H1 (cell line): Measurements from ENCODE around the gene SLC15A3. TPM values are rescaled to one million over a fixed set of nuclear protein-coding genes. Genes with fewer than 3 reads are reported as not detected.

Source experiments
- CTCF ChIA-PET: fragments of 300-600 bp; sonication (Branson Sonifier 250); formaldehyde crosslinking; loops from one replicate; lab custom pipeline; 2021; ENCODE audit not compliant: partially characterized antibody; lab: Charles Lee
- POLR2A ChIA-PET: fragments of 300-600 bp; sonication (Branson Sonifier 250); formaldehyde crosslinking; loops from one replicate; lab custom pipeline; 2021; ENCODE audit warnings: inconsistent platforms; ENCODE audit not compliant: partially characterized antibody; lab: Charles Lee
- DNase-seq, 2 experiments: peaks; one replicate each; pipeline versions ENCODE4 v3.0.0 to v3.0.0-alpha.2; 2010 to 2022; ENCODE audit warnings: low spot score in 2 of 2, low read depth in 1 of 2, mixed read lengths in 1 of 2
- FAIRE-seq: peaks from 2 replicates; lab custom pipeline; 2011; peaks lifted over from hg19 to GRCh38; lab: Jason Lieb, UNC
- H2AFZ ChIP-seq: 2 replicates; pipeline ENCODE4 v1.8.1; 2012; ENCODE audit warnings: low read length, inconsistent platforms
- H2AK5ac ChIP-seq: 2 replicates; pipeline ENCODE4 v1.6.1; 2013; ENCODE audit warnings: low read depth, low read length
- H2BK120ac ChIP-seq: replicated peaks from 2 replicates; pipeline ENCODE3; 2013; ENCODE audit warnings: low read depth, low read length, inconsistent platforms
- H2BK12ac ChIP-seq: 2 replicates; pipeline ENCODE4 v1.6.1; 2013; ENCODE audit warnings: low read depth, low read length
- H2BK15ac ChIP-seq: 2 replicates; pipeline ENCODE4 v1.6.1; 2013; ENCODE audit warnings: low read length
- H2BK20ac ChIP-seq: 2 replicates; pipeline ENCODE4 v1.6.1; 2013; ENCODE audit warnings: low read length
- H2BK5ac ChIP-seq: 2 replicates; pipeline ENCODE4 v1.6.1; 2013; ENCODE audit warnings: low read depth, low read length
- H3K14ac ChIP-seq: 2 replicates; pipeline ENCODE4 v1.6.1; 2013; ENCODE audit warnings: inconsistent platforms; ENCODE audit not compliant: insufficient read length
- H3K18ac ChIP-seq: 2 replicates; pipeline ENCODE4 v1.6.1; 2013; ENCODE audit warnings: low read length; ENCODE audit errors: extremely low read depth
- H3K23ac ChIP-seq: 2 replicates; pipeline ENCODE4 v1.6.1; 2013; ENCODE audit warnings: inconsistent platforms; ENCODE audit not compliant: insufficient read length
- H3K23me2 ChIP-seq: 2 replicates; pipeline ENCODE4 v1.6.1; 2013; ENCODE audit warnings: low read depth, low read length
- H3K27ac ChIP-seq: 2 replicates; pipeline ENCODE4 v1.6.1; 2011; ENCODE audit warnings: low read depth, low read length, inconsistent platforms
- H3K27me3 ChIP-seq, 4 experiments: replicated peaks in 1 of 4; 1 replicate in 1 of 4; 2 replicates in 3 of 4; pipeline versions ENCODE4 v1.6.1 to v1.8.1; 2011 to 2013; ENCODE audit warnings: low read length in 3 of 4, mild to moderate bottlenecking in 3 of 4, inconsistent platforms in 2 of 4, mixed read lengths in 2 of 4, moderate library complexity in 1 of 4; ENCODE audit not compliant: control insufficient read depth in 3 of 4, insufficient read depth in 3 of 4; ENCODE audit errors: extremely low read depth in 1 of 4
- H3K36me3 ChIP-seq, 4 experiments: 2 replicates each; pipeline versions ENCODE4 v1.6.1 to v1.8.1; 2011 to 2013; ENCODE audit warnings: mild to moderate bottlenecking in 4 of 4, low read length in 3 of 4, moderate library complexity in 2 of 4, control low read depth in 1 of 4, inconsistent platforms in 1 of 4; ENCODE audit not compliant: insufficient read depth in 4 of 4, control insufficient read depth in 2 of 4
- H3K4ac ChIP-seq: replicated peaks from 2 replicates; pipeline ENCODE3; 2013; ENCODE audit warnings: low read length, low read depth, mixed read lengths, inconsistent platforms; ENCODE audit not compliant: insufficient read length
- H3K4me1 ChIP-seq, 4 experiments: replicated peaks in 1 of 4; 1 replicate in 1 of 4; 2 replicates in 3 of 4; pipeline versions ENCODE4 v1.6.1 to v1.8.1; 2011 to 2013; ENCODE audit warnings: low read length in 3 of 4, inconsistent platforms in 2 of 4, mixed read lengths in 1 of 4; ENCODE audit not compliant: insufficient read depth in 4 of 4, control insufficient read depth in 3 of 4
- H3K4me2 ChIP-seq, 2 experiments: 2 replicates each; pipeline versions ENCODE4 v1.6.1 to v1.8.1; 2011 to 2013; ENCODE audit warnings: low read depth in 2 of 2, low read length in 2 of 2, control low read depth in 1 of 2, inconsistent platforms in 1 of 2, mild to moderate bottlenecking in 1 of 2; ENCODE audit not compliant: insufficient read depth in 1 of 2
- H3K4me3 ChIP-seq, 4 experiments: fragments of 200-600, 300-600 bp in 1 of 4; sonication (generic), shearing (Covaris generic), sonication (Bioruptor Twin) in 1 of 4; 2 replicates each; pipeline versions ENCODE4 v1.5.1 to v1.8.1; 2011 to 2016; ENCODE audit warnings: low read length in 4 of 4, low read depth in 3 of 4, control low read depth in 2 of 4, inconsistent platforms in 2 of 4, mild to moderate bottlenecking in 2 of 4, mixed read lengths in 1 of 4, moderate library complexity in 1 of 4; ENCODE audit not compliant: insufficient read depth in 2 of 4; ENCODE audit errors: extremely low read depth in 1 of 4
- H3K56ac ChIP-seq: replicated peaks from 2 replicates; pipeline ENCODE3; 2013; ENCODE audit warnings: low read depth, mild to moderate bottlenecking, mixed read lengths, low read length, inconsistent platforms; ENCODE audit not compliant: insufficient read length
- H3K79me1 ChIP-seq: 2 replicates; pipeline ENCODE4 v1.6.1; 2013; ENCODE audit warnings: low read depth, low read length, control low read depth
- H3K79me2 ChIP-seq, 2 experiments: 2 replicates each; pipeline versions ENCODE4 v1.6.1 to v1.8.1; 2012 to 2013; ENCODE audit warnings: low read length in 2 of 2, mild to moderate bottlenecking in 2 of 2, inconsistent platforms in 1 of 2; ENCODE audit not compliant: insufficient read depth in 2 of 2, control insufficient read depth in 1 of 2
- H3K9ac ChIP-seq, 4 experiments: replicated peaks in 1 of 4; 1 replicate in 1 of 4; 2 replicates in 3 of 4; pipeline versions ENCODE4 v1.6.1 to v1.8.1; 2011 to 2013; ENCODE audit warnings: low read depth in 3 of 4, low read length in 3 of 4, control low read depth in 2 of 4, mild to moderate bottlenecking in 2 of 4, moderate library complexity in 2 of 4, inconsistent platforms in 1 of 4; ENCODE audit errors: extremely low read depth in 1 of 4
- H3K9me3 ChIP-seq, 2 experiments: 2 replicates each; pipeline versions ENCODE4 v1.6.1 to v1.8.1; 2012 to 2013; ENCODE audit warnings: mild to moderate bottlenecking in 2 of 2, moderate library complexity in 2 of 2, control low read depth in 1 of 2, inconsistent platforms in 1 of 2, low read depth in 1 of 2, low read length in 1 of 2, mixed read lengths in 1 of 2; ENCODE audit not compliant: insufficient read depth in 2 of 2
- H4K20me1 ChIP-seq, 2 experiments: replicated peaks in 1 of 2; 2 replicates each; pipeline versions ENCODE3 to v1.8.1; 2011 to 2013; ENCODE audit warnings: inconsistent platforms in 2 of 2, low read length in 2 of 2, mild to moderate bottlenecking in 1 of 2; ENCODE audit not compliant: insufficient read depth in 2 of 2, control insufficient read depth in 1 of 2
- H4K5ac ChIP-seq: 2 replicates; pipeline ENCODE4 v1.6.1; 2013; ENCODE audit warnings: low read length, low read depth, mixed read lengths, inconsistent platforms; ENCODE audit not compliant: insufficient read length
- H4K8ac ChIP-seq: 2 replicates; pipeline ENCODE4 v1.8.0; 2013; ENCODE audit warnings: mild to moderate bottlenecking, moderate library complexity, low read length, inconsistent platforms; ENCODE audit not compliant: insufficient read depth; ENCODE audit errors: extremely low read depth
- H4K91ac ChIP-seq: replicated peaks from 2 replicates; pipeline ENCODE3; 2013; ENCODE audit warnings: low read length, mixed read lengths, inconsistent platforms; ENCODE audit not compliant: insufficient read length
- ATF3 ChIP-seq: IDR thresholded peaks from 2 replicates; pipeline ENCODE4 v1.6.1; 2011; ENCODE audit warnings: low read depth, mild to moderate bottlenecking, low read length; ENCODE audit not compliant: insufficient read depth
- polyA plus RNA-seq, 7 experiments: library from polyadenylated mRNA; depleted of rRNA in 3 of 7; stranded (reverse) in 5 of 7; unstranded in 2 of 7; fragments of >200 nt in 5 of 7; fragments of 200-250 nt in 2 of 7; gene quantifications; 1 replicate in 5 of 7; 2 replicates in 1 of 7; 4 replicates in 1 of 7; pipeline versions ENCODE4 v1.2.1 to v1.2.3, GENCODE V29; 2011 to 2013; ENCODE audit warnings: missing spikeins in 2 of 7, mixed read lengths in 2 of 7
- total RNA-seq: library from RNA; stranded (reverse); fragmentation: NEBNext Ultra II Directional; extraction: Animal tissue kit (Norgen Biotek cat#: 25700); gene quantifications from 2 replicates; pipeline ENCODE4 v1.2.1, GENCODE V29; 2021

Gene SLC15A3
- total and polyA plus RNA-seq, 2 of the 8 experiments (the other 6 are each of a cell fraction or from before 2014, with no cell fraction given) = 25.8 to 31.0 TPM

GRCh38 chr11:60977836-60978235 lies 25.9 kb upstream of the SLC15A3 start:
- Histone ChIP-seq H4K8ac (no peak overlapping the region; the same call in 1 of the 2 replicates), H3K27ac (no peak overlapping the region), H3K18ac (no peak overlapping the region), H2BK15ac (no peak overlapping the region), H3K9me3 (no peaks in the 10 kb centered on the region), H2AK5ac (no peak overlapping the region), H4K5ac (no peak overlapping the region), H2BK20ac (no peak overlapping the region), H2BK5ac (no peak overlapping the region), H3K79me2 (no peaks in the 10 kb centered on the region), H3K4me2 (no peak overlapping the region), H3K23me2 (no peaks in the 10 kb centered on the region), H4K91ac (no peak overlapping the region), H3K36me3 (no peaks in the 10 kb centered on the region), H2BK12ac (no peak overlapping the region), H3K4ac (no peak overlapping the region), H3K79me1 (no peaks in the 10 kb centered on the region), H3K56ac (no peak overlapping the region), H3K4me3 (no peak overlapping the region), H3K23ac (no peak overlapping the region), H3K9ac (no peak overlapping the region), H3K14ac (no peak overlapping the region), H2AFZ (no peak overlapping the region), H3K27me3 (no peaks in the 10 kb centered on the region; a peak in 1 of 7 replicates), H4K20me1 (no peaks in the 10 kb centered on the region), H3K4me1 (no peaks in the 10 kb centered on the region), H2BK120ac (no peak overlapping the region)
- DNase-seq (no peak), FAIRE-seq (no peak)
- POLR2A ChIA-PET = no interaction called here
- CTCF ChIA-PET = interaction anchor here (0.9 to 1.0 kb wide), 3 partner anchors 16 to 168 kb away, joined by 3 read pairs; no protein-coding TSS in a partner anchor
- TF ChIP-seq ATF3 = no peak
